T-helper 1 cell treated with Interleukin-12 subunit alpha and Interleukin-12 subunit beta and Interleukin-4 antibody, amounts not matched to agents 30 ng/mL and 1 ng/mL, for 36 hours (primary cell): ENCODE data around the gene RILP. TPM values are rescaled to one million over a fixed set of nuclear protein-coding genes. Genes with fewer than 3 reads are reported as not detected.

Experiments
- intact Hi-C: fragments of 100-400 bp; cut with micrococcal nuclease; formaldehyde crosslinking; loops from one replicate; pipeline ENCODE4 v1.15.1; 2024
- total RNA-seq: library from RNA; stranded (reverse); gene quantifications from 2 replicates; pipeline ENCODE4 v1.2.3, GENCODE V29; 2022

RILP gene
- total RNA-seq, 1 donor from 2014 or later: 7.5 TPM

DNA sequence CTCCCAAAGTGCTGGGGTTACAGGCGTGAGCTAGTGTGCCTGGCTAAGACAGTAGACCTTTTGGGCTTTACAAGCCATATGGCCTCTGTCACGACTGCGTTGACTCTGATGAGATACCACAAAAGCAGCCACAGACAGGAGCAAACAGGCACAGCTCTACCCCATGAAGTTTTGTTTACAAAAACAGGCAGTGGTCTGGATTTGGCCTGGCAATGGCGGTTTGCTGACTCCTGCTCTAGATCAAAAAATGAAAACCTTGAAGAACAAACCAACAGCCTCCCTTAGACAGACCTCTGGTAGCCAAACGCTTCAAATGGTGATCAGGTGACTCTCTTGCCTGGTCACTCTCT, 41.7 kb downstream of the RILP start:
- intact Hi-C loops: no loop called here

GRCh38 chr17:1606352-1606985, 43.2 kb downstream of the RILP start:
- intact Hi-C loops: no loop called here

DNA sequence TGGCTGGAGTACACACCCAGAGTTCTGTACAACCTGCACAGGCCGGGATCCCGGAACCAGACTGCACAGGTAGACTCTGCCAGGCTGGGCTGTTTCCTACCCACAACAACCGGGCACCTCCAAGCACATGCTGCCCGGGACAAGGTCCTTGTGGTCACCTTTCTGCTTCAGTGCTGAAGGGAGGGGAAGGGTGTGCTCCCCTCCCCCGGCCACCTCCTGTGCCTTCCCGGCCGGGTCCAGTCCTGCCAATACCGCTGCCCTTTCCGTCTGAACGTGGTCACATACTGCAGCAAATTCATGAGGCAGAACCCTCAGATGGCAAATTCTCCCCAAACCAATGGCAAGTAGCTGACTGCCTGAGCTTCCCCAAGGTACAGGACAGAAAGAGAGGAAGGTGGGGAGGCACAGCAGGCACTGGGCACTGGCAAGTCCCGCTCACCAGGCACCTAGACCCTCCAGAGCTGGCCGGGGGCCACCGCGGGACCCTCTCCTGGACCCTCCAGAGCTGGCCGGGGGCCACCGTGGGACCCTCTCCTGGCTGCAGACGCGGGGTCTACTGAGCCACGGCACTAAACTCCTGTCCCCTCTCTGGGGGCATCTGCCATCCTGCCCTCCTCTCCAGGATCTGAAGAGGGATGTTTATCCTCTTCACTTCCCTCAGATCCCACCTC, 43.9 kb downstream of the RILP start:
- intact Hi-C loops: no loop called here

GRCh38 chr17:1604831-1605528, 44.7 kb downstream of the RILP start:
- intact Hi-C loops: no loop called here

DNA sequence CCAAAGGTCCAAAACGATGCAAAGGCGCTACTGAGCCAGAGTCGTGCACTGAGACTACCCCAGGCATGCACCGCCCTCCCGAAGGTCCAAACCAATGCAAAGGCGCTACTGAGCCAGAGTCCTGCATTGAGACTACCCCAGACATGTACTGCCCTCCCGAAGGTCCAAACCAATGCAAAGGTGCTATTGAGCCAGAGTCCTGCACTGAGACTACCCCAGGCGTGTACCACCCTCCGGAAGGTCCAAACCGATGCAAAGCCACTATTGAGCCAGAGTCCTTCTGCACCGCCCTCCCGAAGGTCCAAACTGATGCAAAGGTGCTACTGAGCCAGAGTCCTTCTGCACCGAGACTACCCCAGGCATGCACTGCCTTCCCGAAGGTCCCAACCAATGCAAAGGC, 48.1 kb downstream of the RILP start:
- intact Hi-C loops: no loop called here

- intact Hi-C loops: no loop called here
These were observed 51.1 kb downstream of the RILP start for GRCh38 chr17:1598399-1599095.

- intact Hi-C loops: no loop called here
These were observed 51.8 kb downstream of the RILP start for GRCh38 chr17:1597861-1598342.

Other genes starting within 250 kb of the RILP start
- 322 and 335 TPM in 2 replicates for gene YWHAE, start 249.6 kb downstream of the RILP start, total RNA-seq
- 20.7 and 21.8 TPM in 2 replicates for gene CRK, start 193.6 kb downstream of the RILP start, total RNA-seq
- gene MYO1C, start 157.2 kb downstream of the RILP start, total RNA-seq: 43.3 and 44.1 TPM in 2 replicates
- 47.4 and 53.8 TPM in 2 replicates for gene INPP5K, start 133.3 kb downstream of the RILP start, total RNA-seq
- gene PITPNA, start 87.1 kb downstream of the RILP start, total RNA-seq: 64.2 and 64.8 TPM in 2 replicates
- gene SLC43A2, start 21.0 kb downstream of the RILP start, total RNA-seq: 0.32 and 0.56 TPM in 2 replicates
- 11.1 and 11.4 TPM in 2 replicates for gene SCARF1, start 4.1 kb downstream of the RILP start, total RNA-seq
- gene PRPF8, start 35.0 kb upstream of the RILP start, total RNA-seq: 375 and 386 TPM in 2 replicates
- 0.17 and 0.20 TPM in 2 replicates for gene TLCD2, start 60.5 kb upstream of the RILP start, total RNA-seq
- 58.4 and 59.3 TPM in 2 replicates for gene WDR81, start 74.8 kb upstream of the RILP start, total RNA-seq
- gene SERPINF2, start 93.0 kb upstream of the RILP start, total RNA-seq: 0.91 and 0.93 TPM in 2 replicates
- gene SERPINF1, start 112.2 kb upstream of the RILP start, total RNA-seq: 0.90 TPM in 1 of 2 replicates, not detected in the other
- 39.8 and 40.9 TPM in 2 replicates for gene SMYD4, start 180.0 kb upstream of the RILP start, total RNA-seq
- 260 and 281 TPM in 2 replicates for gene RPA1, start 180.1 kb upstream of the RILP start, total RNA-seq